Measurements from ENCODE around the gene EYS.

DNA sequence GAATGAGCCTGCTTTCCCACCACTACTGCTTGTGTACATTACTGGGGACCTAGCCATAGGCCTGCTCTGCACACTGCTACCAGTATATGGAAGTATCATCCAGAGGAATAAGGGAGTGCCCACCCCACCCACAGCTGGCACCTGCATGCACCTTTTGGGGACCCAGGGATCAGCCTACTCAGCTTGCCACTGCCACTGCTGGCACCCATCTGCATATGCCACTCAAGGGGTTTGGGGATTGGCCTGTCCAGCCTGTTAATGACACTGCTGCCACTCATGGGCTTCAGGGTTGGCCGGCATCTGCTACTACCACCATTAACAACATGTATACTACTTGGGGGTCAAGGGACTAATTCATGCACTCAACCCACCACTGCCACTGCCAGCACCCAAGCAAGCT is 1239.4 kb downstream of the EYS start:
- TF ChIP-seq, protein P1, sequence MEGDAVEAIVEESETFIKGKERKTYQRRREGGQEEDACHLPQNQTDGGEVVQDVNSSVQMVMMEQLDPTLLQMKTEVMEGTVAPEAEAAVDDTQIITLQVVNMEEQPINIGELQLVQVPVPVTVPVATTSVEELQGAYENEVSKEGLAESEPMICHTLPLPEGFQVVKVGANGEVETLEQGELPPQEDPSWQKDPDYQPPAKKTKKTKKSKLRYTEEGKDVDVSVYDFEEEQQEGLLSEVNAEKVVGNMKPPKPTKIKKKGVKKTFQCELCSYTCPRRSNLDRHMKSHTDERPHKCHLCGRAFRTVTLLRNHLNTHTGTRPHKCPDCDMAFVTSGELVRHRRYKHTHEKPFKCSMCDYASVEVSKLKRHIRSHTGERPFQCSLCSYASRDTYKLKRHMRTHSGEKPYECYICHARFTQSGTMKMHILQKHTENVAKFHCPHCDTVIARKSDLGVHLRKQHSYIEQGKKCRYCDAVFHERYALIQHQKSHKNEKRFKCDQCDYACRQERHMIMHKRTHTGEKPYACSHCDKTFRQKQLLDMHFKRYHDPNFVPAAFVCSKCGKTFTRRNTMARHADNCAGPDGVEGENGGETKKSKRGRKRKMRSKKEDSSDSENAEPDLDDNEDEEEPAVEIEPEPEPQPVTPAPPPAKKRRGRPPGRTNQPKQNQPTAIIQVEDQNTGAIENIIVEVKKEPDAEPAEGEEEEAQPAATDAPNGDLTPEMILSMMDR (IDR thresholded peaks at IDR 0.05; ENCODE audit: low read depth, low read length, missing input control): no peak
- TF ChIP-seq, protein P2, sequence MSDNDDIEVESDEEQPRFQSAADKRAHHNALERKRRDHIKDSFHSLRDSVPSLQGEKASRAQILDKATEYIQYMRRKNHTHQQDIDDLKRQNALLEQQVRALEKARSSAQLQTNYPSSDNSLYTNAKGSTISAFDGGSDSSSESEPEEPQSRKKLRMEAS (IDR thresholded peaks at IDR 0.05): no peak
- TF ChIP-seq HNF4G (IDR thresholded peaks at IDR 0.05): no peak
- TF ChIP-seq RXRA (IDR thresholded peaks at IDR 0.05): no peak
- TF ChIP-seq, protein P3, sequence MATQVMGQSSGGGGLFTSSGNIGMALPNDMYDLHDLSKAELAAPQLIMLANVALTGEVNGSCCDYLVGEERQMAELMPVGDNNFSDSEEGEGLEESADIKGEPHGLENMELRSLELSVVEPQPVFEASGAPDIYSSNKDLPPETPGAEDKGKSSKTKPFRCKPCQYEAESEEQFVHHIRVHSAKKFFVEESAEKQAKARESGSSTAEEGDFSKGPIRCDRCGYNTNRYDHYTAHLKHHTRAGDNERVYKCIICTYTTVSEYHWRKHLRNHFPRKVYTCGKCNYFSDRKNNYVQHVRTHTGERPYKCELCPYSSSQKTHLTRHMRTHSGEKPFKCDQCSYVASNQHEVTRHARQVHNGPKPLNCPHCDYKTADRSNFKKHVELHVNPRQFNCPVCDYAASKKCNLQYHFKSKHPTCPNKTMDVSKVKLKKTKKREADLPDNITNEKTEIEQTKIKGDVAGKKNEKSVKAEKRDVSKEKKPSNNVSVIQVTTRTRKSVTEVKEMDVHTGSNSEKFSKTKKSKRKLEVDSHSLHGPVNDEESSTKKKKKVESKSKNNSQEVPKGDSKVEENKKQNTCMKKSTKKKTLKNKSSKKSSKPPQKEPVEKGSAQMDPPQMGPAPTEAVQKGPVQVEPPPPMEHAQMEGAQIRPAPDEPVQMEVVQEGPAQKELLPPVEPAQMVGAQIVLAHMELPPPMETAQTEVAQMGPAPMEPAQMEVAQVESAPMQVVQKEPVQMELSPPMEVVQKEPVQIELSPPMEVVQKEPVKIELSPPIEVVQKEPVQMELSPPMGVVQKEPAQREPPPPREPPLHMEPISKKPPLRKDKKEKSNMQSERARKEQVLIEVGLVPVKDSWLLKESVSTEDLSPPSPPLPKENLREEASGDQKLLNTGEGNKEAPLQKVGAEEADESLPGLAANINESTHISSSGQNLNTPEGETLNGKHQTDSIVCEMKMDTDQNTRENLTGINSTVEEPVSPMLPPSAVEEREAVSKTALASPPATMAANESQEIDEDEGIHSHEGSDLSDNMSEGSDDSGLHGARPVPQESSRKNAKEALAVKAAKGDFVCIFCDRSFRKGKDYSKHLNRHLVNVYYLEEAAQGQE (IDR thresholded peaks at IDR 0.05): no peak
- TF ChIP-seq, protein P4, sequence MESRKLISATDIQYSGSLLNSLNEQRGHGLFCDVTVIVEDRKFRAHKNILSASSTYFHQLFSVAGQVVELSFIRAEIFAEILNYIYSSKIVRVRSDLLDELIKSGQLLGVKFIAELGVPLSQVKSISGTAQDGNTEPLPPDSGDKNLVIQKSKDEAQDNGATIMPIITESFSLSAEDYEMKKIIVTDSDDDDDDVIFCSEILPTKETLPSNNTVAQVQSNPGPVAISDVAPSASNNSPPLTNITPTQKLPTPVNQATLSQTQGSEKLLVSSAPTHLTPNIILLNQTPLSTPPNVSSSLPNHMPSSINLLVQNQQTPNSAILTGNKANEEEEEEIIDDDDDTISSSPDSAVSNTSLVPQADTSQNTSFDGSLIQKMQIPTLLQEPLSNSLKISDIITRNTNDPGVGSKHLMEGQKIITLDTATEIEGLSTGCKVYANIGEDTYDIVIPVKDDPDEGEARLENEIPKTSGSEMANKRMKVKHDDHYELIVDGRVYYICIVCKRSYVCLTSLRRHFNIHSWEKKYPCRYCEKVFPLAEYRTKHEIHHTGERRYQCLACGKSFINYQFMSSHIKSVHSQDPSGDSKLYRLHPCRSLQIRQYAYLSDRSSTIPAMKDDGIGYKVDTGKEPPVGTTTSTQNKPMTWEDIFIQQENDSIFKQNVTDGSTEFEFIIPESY (IDR thresholded peaks at IDR 0.05): no peak
- no peak for TF ChIP-seq EGR1 (IDR thresholded peaks at IDR 0.05; ENCODE audit: low read depth in 2 of 2)
- TF ChIP-seq YY1 (IDR thresholded peaks at IDR 0.05): no peak
- TF ChIP-seq SP1 (IDR thresholded peaks at IDR 0.05): no peak
- no peak for TF ChIP-seq NR2F2 (IDR thresholded peaks at IDR 0.05)
